T-helper 1 cell treated with Interleukin-12 subunit alpha and Interleukin-12 subunit beta and Interleukin-4 antibody, amounts not matched to agents 30 μg/mL and 1 μg/mL, for 36 hours (primary cell): ENCODE results near the gene CTSH.
"Not testable (repeated sequence)": the region's sequence is repeated elsewhere in the genome, so short reads cannot be mapped to it uniquely, and the experiment has no call there.

Source experiments
- H3K27ac Mint-ChIP-seq: one replicate; pipeline ENCODE4 v1.8.0; 2021; ENCODE audit warnings: mild to moderate bottlenecking, mixed read lengths
- H3K27me3 Mint-ChIP-seq: one replicate; pipeline ENCODE4 v1.8.0; 2021; ENCODE audit warnings: low read depth, mixed read lengths
- H3K36me3 Mint-ChIP-seq: one replicate; pipeline ENCODE4 v1.8.0; 2021; ENCODE audit warnings: low read depth, mixed read lengths
- H3K4me1 Mint-ChIP-seq: one replicate; pipeline ENCODE4 v1.8.0; 2021; ENCODE audit warnings: low read depth, mixed read lengths
- H3K4me3 Mint-ChIP-seq: one replicate; pipeline ENCODE4 v1.8.0; 2021; ENCODE audit warnings: mild to moderate bottlenecking, moderate library complexity, mixed read lengths
- H3K9me3 Mint-ChIP-seq: one replicate; pipeline ENCODE4 v1.8.0; 2021; ENCODE audit warnings: mixed read lengths

The CTSH gene

GRCh38 chr15:78879517-78880241, 65.2 kb downstream of the CTSH start:
- peaks cover 40% of the 10 kb centered on the region for H3K4me1 Mint-ChIP-seq
- no peak overlapping the region for H3K4me3 Mint-ChIP-seq
- peaks cover 24% of the 10 kb centered on the region for H3K36me3 Mint-ChIP-seq
- H3K9me3 Mint-ChIP-seq, result no peaks in the 10 kb centered on the region
- no peaks in the 10 kb centered on the region for H3K27me3 Mint-ChIP-seq
- no peak overlapping the region for H3K27ac Mint-ChIP-seq

GRCh38 chr15:78878356-78878755, 66.5 kb downstream of the CTSH start:
- Mint-ChIP-seq H3K27me3 (no peaks in the 10 kb centered on the region), H3K27ac (peak overlapping the region; percentile 34), H3K4me3 (peak overlapping the region; percentile 38), H3K36me3 (peaks cover 26% of the 10 kb centered on the region), H3K4me1 (peaks cover 40% of the 10 kb centered on the region), H3K9me3 (no peaks in the 10 kb centered on the region)

- Mint-ChIP-seq H3K4me1 (peaks cover 40% of the 10 kb centered on the region), H3K4me3 (peak overlapping the region; percentile 25), H3K36me3 (peaks cover 26% of the 10 kb centered on the region)
- not testable (repeated sequence) for H3K27ac Mint-ChIP-seq, H3K9me3 Mint-ChIP-seq, H3K27me3 Mint-ChIP-seq
Observed at GRCh38 chr15:78876954-78877353, 67.9 kb downstream of the CTSH start.

DNA sequence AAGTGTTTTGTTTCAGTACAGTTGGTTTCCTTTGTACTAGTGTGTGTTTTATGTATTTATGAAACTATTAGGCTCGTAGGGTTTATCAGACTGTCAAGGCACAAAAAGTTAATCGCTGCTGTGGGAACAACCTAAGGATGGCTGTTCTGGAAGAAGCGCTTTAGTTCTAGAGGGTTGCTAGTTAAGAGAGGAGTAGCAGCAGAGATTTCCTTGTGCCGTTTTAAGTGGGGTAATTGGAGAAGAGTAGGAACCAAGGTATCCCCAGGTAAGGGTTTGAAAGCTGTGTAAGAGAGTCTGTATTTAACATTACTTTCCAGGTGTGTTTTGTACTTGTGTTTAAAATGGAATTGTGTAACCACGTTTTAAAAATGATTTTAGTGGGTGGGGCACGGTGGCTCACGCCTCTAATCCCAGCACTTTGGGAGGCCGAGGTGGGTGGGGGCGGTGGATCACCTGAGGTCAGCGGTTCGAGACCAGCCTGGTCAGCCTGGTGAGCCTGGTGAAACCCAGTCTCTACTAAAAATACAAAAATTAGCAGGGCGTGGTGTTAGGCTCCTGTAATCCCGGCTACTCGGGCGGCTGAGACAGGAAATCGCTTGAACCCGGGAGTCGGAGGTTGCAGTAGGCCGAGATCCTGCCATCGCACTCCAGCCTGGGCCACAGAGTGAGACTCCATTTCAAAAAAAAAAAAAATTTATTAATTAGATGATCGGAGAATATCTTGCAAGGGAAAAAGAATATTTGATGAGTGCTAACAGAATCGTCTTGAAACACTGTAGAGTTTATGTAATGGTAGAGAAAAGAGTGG, 69.5 kb downstream of the CTSH start:
- Mint-ChIP-seq H3K36me3 (peaks cover 18% of the 10 kb centered on the region), H3K9me3 (no peaks in the 10 kb centered on the region), H3K27me3 (no peaks in the 10 kb centered on the region), H3K4me3 (peak overlapping the region; percentile 99), H3K4me1 (peaks cover 42% of the 10 kb centered on the region), H3K27ac (peak overlapping the region; percentile 100)

DNA sequence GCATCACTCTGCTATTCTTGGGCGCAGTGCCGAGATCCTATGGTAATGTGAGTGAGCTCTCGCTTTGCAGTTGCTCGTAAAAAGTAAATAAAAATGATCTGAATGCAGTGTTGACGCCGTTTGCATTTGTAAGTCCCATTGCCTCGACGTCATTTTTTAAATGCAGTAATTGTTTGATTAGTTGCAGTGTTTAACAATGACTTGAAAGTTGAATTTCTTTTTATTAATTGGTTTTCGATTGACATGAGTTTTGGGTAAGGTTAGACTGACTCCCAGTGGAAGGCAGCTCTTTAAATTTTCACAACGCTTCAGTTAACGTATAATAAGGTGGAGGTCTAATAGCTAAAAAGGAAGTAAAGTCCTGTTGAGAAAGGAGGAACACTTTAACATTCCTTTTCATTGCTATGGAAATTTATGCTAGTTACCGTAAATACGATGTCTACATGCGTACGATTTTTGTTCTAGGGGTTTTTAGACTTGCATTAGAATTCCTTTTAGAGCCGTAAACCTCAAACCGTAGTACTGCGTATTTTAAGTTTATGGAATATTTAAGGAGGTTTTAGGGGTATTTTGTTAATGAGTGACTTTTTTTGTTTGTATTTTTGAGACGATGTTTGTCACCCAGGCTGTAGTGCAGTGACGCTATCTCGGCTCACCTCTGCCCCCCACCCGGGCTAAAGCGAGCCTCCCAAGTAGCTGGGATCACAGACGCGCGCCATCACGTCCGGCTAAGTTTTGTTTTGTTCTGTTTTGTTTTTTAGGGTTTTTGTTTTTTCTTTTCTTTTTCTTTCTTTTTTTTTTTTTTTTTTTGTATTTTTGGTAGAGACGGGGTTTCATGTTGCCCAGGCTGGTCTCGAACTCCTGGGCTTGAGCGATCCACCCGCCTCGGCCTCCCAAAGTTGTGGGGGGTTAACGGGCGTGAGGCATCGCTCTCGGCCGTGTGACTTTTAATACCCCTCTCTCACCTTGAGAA, 70.8 kb downstream of the CTSH start:
- H3K4me3 Mint-ChIP-seq, result peak overlapping the region; percentile 99
- peaks cover 16% of the 10 kb centered on the region for H3K36me3 Mint-ChIP-seq
- peak overlapping the region; percentile 100 for H3K27ac Mint-ChIP-seq
- no peaks in the 10 kb centered on the region for H3K27me3 Mint-ChIP-seq
- H3K4me1 Mint-ChIP-seq, result peaks cover 33% of the 10 kb centered on the region
- no peaks in the 10 kb centered on the region for H3K9me3 Mint-ChIP-seq

DNA sequence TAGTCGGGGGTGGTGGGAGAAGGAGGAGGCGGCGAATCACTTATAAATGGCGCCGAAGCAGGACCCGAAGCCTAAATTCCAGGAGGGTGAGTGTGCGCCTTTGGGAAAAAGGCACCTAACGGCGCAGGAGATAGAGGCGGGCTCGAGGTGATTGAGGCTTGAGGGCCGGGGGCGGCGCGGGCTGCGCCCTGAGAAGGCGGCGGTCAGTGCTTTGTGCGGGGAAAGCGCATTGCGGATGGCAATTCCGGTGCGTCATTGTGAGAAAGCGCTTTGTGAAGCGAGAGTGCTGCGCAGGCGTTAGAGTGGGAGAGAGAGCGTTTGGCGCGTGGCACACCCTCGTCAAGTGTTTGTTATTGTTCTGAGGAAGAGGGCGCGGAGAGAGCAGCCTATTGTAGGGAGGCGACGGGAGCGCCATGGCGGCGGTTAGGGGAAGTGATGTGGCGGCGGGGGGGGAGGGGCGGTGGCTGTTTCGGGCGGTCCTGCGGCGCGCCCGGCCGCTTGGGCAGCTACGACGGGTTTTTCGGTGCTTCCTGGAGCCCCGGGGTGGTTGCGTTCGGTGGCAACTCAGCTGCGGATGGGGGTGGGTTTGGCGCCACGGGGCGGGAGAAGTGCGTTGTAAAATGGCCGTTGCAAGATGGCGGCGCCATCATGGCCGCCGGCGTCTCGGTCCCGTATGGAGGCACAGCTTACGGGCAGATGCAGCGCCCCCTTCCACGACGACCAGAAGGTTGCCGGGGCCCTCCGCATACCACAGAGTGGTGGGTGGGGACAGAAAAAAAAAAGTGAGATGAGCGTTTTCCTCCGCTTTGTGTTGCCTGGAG, 71.7 kb downstream of the CTSH start:
- H3K4me3 Mint-ChIP-seq, result peak overlapping the region; percentile 99
- peaks cover 29% of the 10 kb centered on the region for H3K4me1 Mint-ChIP-seq
- no peaks in the 10 kb centered on the region for H3K27me3 Mint-ChIP-seq
- H3K9me3 Mint-ChIP-seq, result no peaks in the 10 kb centered on the region
- peaks cover 14% of the 10 kb centered on the region for H3K36me3 Mint-ChIP-seq
- peak overlapping the region; percentile 100 for H3K27ac Mint-ChIP-seq

- Mint-ChIP-seq H3K4me3 (peak within 1 kb of the TSS; percentile 99), H3K27me3 (no peaks in the 10 kb centered on the region), H3K27ac (peak within 1 kb of the TSS; percentile 100), H3K36me3 (peaks cover 10% of the 10 kb centered on the region), H3K9me3 (no peaks in the 10 kb centered on the region), H3K4me1 (peaks cover 21% of the 10 kb centered on the region)
Observed at GRCh38 chr15:78872155-78872971, 72.5 kb downstream of the CTSH start, which contains the start of gene MORF4L1. Gene MORF4L1 (plus strand): TSS chr15:78872890. CDS start chr15:78873018, 128 bp downstream.

- Mint-ChIP-seq H3K4me1 (peaks cover 19% of the 10 kb centered on the region), H3K36me3 (peaks cover 10% of the 10 kb centered on the region), H3K4me3 (peak overlapping the region; percentile 75)
- not testable (repeated sequence) for H3K27ac Mint-ChIP-seq, H3K27me3 Mint-ChIP-seq, H3K9me3 Mint-ChIP-seq
Observed at GRCh38 chr15:78871483-78872127, 73.2 kb downstream of the CTSH start.
